ENCODE results near the gene NUP54. TPM values are rescaled to one million over a fixed set of nuclear protein-coding genes. Genes with fewer than 3 reads are reported as not detected.
A peak's percentile ranks its signal among the peaks of the same experiment; 100 is the strongest.

The NUP54 gene
- total RNA-seq, 1 experiment from 2014 or later: 29.2 TPM

DNA sequence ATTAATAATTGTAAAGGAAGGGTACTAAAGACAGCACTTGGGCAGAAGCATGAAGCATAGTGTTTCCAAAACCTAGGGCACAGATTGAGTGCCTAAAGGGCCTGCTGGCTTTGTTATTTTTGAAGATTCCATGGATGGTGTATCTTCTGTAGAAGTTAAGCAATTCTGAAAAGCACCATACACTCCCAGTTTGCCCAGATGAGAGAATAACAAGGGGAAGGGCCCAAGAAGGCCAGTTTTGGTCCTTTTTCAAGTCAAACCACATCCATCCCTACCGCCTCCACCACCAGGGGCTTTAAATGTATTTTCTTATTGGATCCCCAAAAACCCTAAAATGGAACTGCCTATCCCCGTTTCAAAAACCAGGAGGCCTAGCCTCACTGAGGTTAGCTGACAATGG, 48.2 kb upstream of the NUP54 start:
- H2AFZ ChIP-seq (ENCODE audit: low read length): no peak overlapping the region
- BruUV-seq (replicated peaks): no TSS peak
- H3F3A ChIP-seq (ENCODE audit: low read length, unreplicated experiment): peaks cover 4% of the 10 kb centered on the region
- H3K36me3 ChIP-seq (ENCODE audit: low read depth, low read length): peaks cover 17% of the 10 kb centered on the region
- CTCF ChIA-PET: no interaction called here
- no peaks in the 10 kb centered on the region for H4K20me1 ChIP-seq (ENCODE audit: low read length)
- no peak overlapping the region for H3K4me2 ChIP-seq (ENCODE audit: low read length)
- no peaks in the 10 kb centered on the region for H3K9me2 ChIP-seq (replicated peaks; ENCODE audit: low read length)
- H3K9me3 ChIP-seq (ENCODE audit: low read length): no peaks in the 10 kb centered on the region
- POLR2A ChIA-PET (ENCODE audit: unreplicated experiment): no interaction called here
- H3K79me2 ChIP-seq (ENCODE audit: low read length): peaks cover 53% of the 10 kb centered on the region
- H3K4me1 ChIP-seq (ENCODE audit: insufficient read depth, low read length): peaks cover 29% of the 10 kb centered on the region
- H3K4me3 ChIP-seq (ENCODE audit: low read length): no peak overlapping the region
- TF ChIP-seq EZH2 (IDR thresholded peaks at IDR 0.05; ENCODE audit: low read length, unreplicated experiment) (no peak), EZH2phosphoT487 (IDR thresholded peaks at IDR 0.05; ENCODE audit: borderline replicate concordance, low read length) (no peak)
- TF ChIP-seq, protein P1, sequence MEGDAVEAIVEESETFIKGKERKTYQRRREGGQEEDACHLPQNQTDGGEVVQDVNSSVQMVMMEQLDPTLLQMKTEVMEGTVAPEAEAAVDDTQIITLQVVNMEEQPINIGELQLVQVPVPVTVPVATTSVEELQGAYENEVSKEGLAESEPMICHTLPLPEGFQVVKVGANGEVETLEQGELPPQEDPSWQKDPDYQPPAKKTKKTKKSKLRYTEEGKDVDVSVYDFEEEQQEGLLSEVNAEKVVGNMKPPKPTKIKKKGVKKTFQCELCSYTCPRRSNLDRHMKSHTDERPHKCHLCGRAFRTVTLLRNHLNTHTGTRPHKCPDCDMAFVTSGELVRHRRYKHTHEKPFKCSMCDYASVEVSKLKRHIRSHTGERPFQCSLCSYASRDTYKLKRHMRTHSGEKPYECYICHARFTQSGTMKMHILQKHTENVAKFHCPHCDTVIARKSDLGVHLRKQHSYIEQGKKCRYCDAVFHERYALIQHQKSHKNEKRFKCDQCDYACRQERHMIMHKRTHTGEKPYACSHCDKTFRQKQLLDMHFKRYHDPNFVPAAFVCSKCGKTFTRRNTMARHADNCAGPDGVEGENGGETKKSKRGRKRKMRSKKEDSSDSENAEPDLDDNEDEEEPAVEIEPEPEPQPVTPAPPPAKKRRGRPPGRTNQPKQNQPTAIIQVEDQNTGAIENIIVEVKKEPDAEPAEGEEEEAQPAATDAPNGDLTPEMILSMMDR (conservative IDR thresholded peaks at IDR 0.05; ENCODE audit: low read depth, low read length): no peak
- H3K9ac ChIP-seq (ENCODE audit: low read length): no peak overlapping the region
- ATAC-seq (no peak), DNase-seq (no peak)
- H3K27me3 ChIP-seq (ENCODE audit: low read length): no peaks in the 10 kb centered on the region
- intact Hi-C loops (cut with micrococcal nuclease): no loop called here
- H3K27ac ChIP-seq (ENCODE audit: low read length): no peak overlapping the region

DNA sequence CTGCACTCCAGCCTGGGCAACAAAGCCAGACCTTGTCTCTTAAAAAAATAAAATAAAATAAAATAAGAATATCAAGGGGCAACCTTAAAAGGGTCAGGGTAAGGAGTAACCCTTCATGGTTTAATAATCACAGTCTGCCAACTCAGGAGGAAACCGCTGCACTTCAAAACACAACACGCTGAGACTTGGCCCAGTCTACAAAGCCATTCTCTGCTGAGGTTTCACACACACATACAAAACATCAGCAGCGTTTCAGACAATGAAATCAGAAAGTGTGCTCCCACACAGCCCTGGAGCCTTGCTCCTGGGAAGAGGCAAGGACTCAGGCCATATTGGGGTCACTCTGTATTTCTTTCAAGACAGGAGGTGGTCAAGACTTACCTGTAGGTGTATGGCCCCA, 47.1 kb upstream of the NUP54 start:
- no peak for DNase-seq
- Histone ChIP-seq H3K27ac (ENCODE audit: low read length) (peak overlapping the region; percentile 95), H3K79me2 (ENCODE audit: low read length) (peaks cover 44% of the 10 kb centered on the region), H3K27me3 (ENCODE audit: low read length) (no peaks in the 10 kb centered on the region), H4K20me1 (ENCODE audit: low read length) (no peaks in the 10 kb centered on the region), H3K36me3 (ENCODE audit: low read depth, low read length) (peaks cover 17% of the 10 kb centered on the region), H3K9ac (ENCODE audit: low read length) (no peak overlapping the region; the same call in 1 of the 2 replicates), H3K9me2 (replicated peaks; ENCODE audit: low read length) (no peaks in the 10 kb centered on the region), H3K4me3 (ENCODE audit: low read length) (no peak overlapping the region), H3K9me3 (ENCODE audit: low read length) (no peaks in the 10 kb centered on the region), H3K4me1 (ENCODE audit: insufficient read depth, low read length) (peaks cover 29% of the 10 kb centered on the region), H2AFZ (ENCODE audit: low read length) (no peak overlapping the region), H3F3A (ENCODE audit: low read length, unreplicated experiment) (peaks cover 4% of the 10 kb centered on the region), H3K4me2 (ENCODE audit: low read length) (no peak overlapping the region)
- TF ChIP-seq, protein P1 (conservative IDR thresholded peaks at IDR 0.05; ENCODE audit: low read depth, low read length): no peak
- no peak for TF ChIP-seq EZH2 (IDR thresholded peaks at IDR 0.05; ENCODE audit: low read length, unreplicated experiment)
- no peak for TF ChIP-seq EZH2phosphoT487 (IDR thresholded peaks at IDR 0.05; ENCODE audit: borderline replicate concordance, low read length)
- no TSS peak for BruUV-seq (replicated peaks)
- ChIA-PET POLR2A (ENCODE audit: unreplicated experiment) (no interaction called here), CTCF (no interaction called here)
- no peak for ATAC-seq
- intact Hi-C loops (cut with micrococcal nuclease): no loop called here

DNA sequence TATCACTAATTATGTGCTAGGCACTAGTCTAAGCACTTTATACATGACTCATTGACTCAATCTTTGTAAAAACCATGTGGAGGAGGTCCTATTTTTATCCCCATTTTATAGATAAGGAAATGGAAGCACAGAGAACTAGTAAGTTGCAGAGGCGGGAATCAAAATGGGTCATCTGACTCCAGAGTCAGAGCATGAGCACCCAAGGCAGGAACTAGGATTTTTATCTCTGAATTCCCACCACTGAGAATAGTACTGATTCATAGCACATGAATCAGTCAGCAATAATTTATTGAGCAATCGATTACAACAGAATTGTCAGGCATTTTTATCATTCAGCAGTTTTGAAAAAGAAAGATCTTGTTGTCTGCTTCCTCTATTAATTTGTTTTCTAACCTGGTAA, 46.1 kb upstream of the NUP54 start:
- H3K27me3 ChIP-seq (ENCODE audit: low read length): no peaks in the 10 kb centered on the region
- intact Hi-C loops (cut with micrococcal nuclease): no loop called here
- ChIA-PET POLR2A (ENCODE audit: unreplicated experiment) (no interaction called here), CTCF (no interaction called here)
- H3K9me3 ChIP-seq (ENCODE audit: low read length): no peaks in the 10 kb centered on the region
- peak overlapping the region; percentile 68 for H3K4me2 ChIP-seq (ENCODE audit: low read length)
- peaks cover 17% of the 10 kb centered on the region for H3K36me3 ChIP-seq (ENCODE audit: low read depth, low read length)
- ATAC-seq (no peak), DNase-seq (peak; percentile 85)
- TF ChIP-seq EZH2phosphoT487 (IDR thresholded peaks at IDR 0.05; ENCODE audit: borderline replicate concordance, low read length): no peak
- no peak overlapping the region for H2AFZ ChIP-seq (ENCODE audit: low read length)
- peak overlapping the region; percentile 95 for H3K27ac ChIP-seq (ENCODE audit: low read length)
- no peaks in the 10 kb centered on the region for H3K9me2 ChIP-seq (replicated peaks; ENCODE audit: low read length)
- no TSS peak for BruUV-seq (replicated peaks)
- peaks cover 34% of the 10 kb centered on the region for H3K79me2 ChIP-seq (ENCODE audit: low read length)
- peak overlapping the region; percentile 63 for H3K9ac ChIP-seq (ENCODE audit: low read length)
- peaks cover 4% of the 10 kb centered on the region for H3F3A ChIP-seq (ENCODE audit: low read length, unreplicated experiment)
- no peaks in the 10 kb centered on the region for H4K20me1 ChIP-seq (ENCODE audit: low read length)
- H3K4me3 ChIP-seq (ENCODE audit: low read length): no peak overlapping the region
- H3K4me1 ChIP-seq (ENCODE audit: insufficient read depth, low read length): peaks cover 29% of the 10 kb centered on the region
